Measurements from ENCODE around the gene MANF.
"Not testable (repeated sequence)": the region's sequence is repeated elsewhere in the genome, so short reads cannot be mapped to it uniquely, and the experiment has no call there.

The MANF gene

DNA sequence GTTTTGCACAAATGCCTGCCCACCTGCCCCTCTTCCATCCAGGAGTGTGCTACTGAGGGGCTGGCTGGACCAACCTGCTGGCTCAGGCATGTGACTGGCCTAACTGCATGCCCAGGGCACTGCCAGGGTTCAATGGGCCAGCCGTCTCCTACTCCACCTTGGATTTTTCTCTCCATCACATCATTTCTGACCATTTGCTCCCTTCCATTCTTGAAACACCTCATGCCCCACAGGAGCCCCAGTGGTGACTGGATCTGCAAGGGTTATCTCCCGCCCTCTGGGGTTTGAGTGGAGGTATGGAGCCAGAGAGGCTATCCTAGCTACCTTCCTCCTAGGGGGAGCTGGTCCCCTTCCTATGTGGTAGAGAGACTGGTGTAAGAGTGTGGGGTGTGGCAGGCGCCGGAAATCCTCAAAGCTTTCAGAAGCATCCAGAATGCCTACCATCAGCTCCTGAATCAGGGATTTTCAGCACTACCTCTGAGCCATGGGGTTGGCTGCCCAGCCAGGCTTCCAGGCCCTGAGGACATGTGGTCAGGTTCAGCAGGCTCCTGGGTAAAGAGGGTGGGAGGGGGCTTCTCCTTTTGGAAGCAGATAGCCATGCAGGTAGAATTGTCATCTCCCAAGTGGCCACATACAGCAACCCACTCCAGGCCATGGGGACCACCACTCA, 2.9 kb upstream of the MANF start:
- TF ChIP-seq ZNF384 (IDR thresholded peaks at IDR 0.05), result no peak
- no peak for TF ChIP-seq SP1 (IDR thresholded peaks at IDR 0.05)
- TF ChIP-seq LEF1 (IDR thresholded peaks at IDR 0.05; ENCODE audit: borderline replicate concordance), result no peak
- TF ChIP-seq ELF4 (IDR thresholded peaks at IDR 0.05), result no peak
- TF ChIP-seq BHLHE40 (IDR thresholded peaks at IDR 0.05; ENCODE audit: borderline replicate concordance), result no peak
- CTCF ChIA-PET, result no interaction called here
- POLR2A ChIA-PET, result no interaction called here
- DNase-seq (ENCODE audit: extremely low spot score), result no peak

GRCh38 chr3:51382947-51383578, 2.0 kb upstream of the MANF start:
- TF ChIP-seq FOXK2 (IDR thresholded peaks at IDR 0.05) (no peak), NFRKB (IDR thresholded peaks at IDR 0.05) (no peak), CTBP1 (IDR thresholded peaks at IDR 0.05; ENCODE audit: borderline replicate concordance) (no peak), FOXM1 (IDR thresholded peaks at IDR 0.05; ENCODE audit: borderline replicate concordance) (no peak), ZNF384 (IDR thresholded peaks at IDR 0.05) (no peak), SP1 (IDR thresholded peaks at IDR 0.05) (no peak), SUZ12 (IDR thresholded peaks at IDR 0.05) (no peak), FOXA1 (IDR thresholded peaks at IDR 0.05) (no peak), LEF1 (IDR thresholded peaks at IDR 0.05; ENCODE audit: borderline replicate concordance) (no peak), HDGF (IDR thresholded peaks at IDR 0.05; ENCODE audit: borderline replicate concordance) (no peak)
- POLR2A ChIA-PET, result interaction anchor here (0.6 to 1.2 kb wide), 2 partner anchors 12 to 13 kb away, joined by 3 to 4 read pairs; no protein-coding TSS in a partner anchor
- no peak for DNase-seq (ENCODE audit: extremely low spot score)
- CTCF ChIA-PET, result interaction anchor here (0.7 kb wide), 1 partner anchor 766 kb away, joined by 4 read pairs; the partner anchor contains the start of gene MAPKAPK3

GRCh38 chr3:51384055-51384725, 901 bp upstream of the MANF start:
- ChIA-PET POLR2A (interaction anchor here (0.9 to 2.5 kb wide), 6 partner anchors 9 to 768 kb away, joined by 3 to 10 read pairs (median 4); partner anchors contain the start of genes DCAF1 and MAPKAPK3), CTCF (no interaction called here)
- peak; percentile 39 for DNase-seq (ENCODE audit: extremely low spot score)
- TF ChIP-seq HDGF (IDR thresholded peaks at IDR 0.05; ENCODE audit: borderline replicate concordance) (no peak), L3MBTL2 (conservative IDR thresholded peaks at IDR 0.05) (peak; percentile 70)

GRCh38 chr3:51385621-51386091, 565 bp downstream of the MANF start:
- ChIA-PET POLR2A (interaction anchor here (1.0 to 2.5 kb wide), 7 partner anchors 9 to 713 kb away, joined by 4 to 10 read pairs (median 6); partner anchors contain the start of gene DCAF1), CTCF (interaction anchor here (0.9 kb wide), 1 partner anchor 13 kb away, joined by 3 read pairs; no protein-coding TSS in a partner anchor)
- no peak for TF ChIP-seq ZNF384 (IDR thresholded peaks at IDR 0.05)
- TF ChIP-seq, protein P1, sequence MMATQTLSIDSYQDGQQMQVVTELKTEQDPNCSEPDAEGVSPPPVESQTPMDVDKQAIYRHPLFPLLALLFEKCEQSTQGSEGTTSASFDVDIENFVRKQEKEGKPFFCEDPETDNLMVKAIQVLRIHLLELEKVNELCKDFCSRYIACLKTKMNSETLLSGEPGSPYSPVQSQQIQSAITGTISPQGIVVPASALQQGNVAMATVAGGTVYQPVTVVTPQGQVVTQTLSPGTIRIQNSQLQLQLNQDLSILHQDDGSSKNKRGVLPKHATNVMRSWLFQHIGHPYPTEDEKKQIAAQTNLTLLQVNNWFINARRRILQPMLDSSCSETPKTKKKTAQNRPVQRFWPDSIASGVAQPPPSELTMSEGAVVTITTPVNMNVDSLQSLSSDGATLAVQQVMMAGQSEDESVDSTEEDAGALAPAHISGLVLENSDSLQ (IDR thresholded peaks at IDR 0.05), result no peak
- TF ChIP-seq L3MBTL2 (conservative IDR thresholded peaks at IDR 0.05), result peak; percentile 74
- DNase-seq (ENCODE audit: extremely low spot score), result no peak

DNA sequence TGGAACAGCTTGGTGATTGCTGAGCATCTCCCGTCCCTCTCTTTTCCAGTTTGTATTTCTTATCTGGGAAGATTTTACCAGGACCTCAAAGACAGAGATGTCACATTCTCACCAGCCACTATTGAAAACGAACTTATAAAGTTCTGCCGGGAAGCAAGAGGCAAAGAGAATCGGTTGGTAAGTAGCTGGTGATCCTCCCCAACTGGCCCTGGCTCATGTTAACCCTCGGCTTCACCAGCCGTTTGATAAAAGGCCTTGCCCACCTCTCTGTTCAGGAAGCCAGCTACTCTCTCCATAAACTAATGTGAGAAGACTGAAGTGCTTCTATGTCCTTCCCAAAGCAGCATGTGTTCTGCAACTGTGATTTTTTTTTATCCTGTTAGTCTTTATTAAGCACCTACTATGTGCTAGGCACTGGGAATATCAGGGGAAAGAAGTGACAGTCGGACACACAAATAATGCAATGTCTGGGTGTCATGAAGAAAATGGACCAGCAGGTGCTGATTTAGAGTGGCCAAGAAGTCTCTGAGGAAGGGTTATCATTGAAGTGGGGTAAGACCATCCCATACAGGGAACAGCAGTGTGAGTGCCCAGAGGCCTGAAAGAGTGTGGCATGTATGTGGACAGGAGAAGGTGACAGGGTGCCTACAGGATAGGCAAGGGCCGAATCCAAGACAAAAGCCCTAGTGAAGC, 1.2 kb downstream of the MANF start:
- CTCF ChIA-PET, result interaction anchor here (0.6 kb wide), 1 partner anchor 711 kb away, joined by 3 read pairs; no protein-coding TSS in a partner anchor
- TF ChIP-seq TARDBP (IDR thresholded peaks at IDR 0.05), result no peak
- no peak for TF ChIP-seq CTBP1 (IDR thresholded peaks at IDR 0.05; ENCODE audit: borderline replicate concordance)
- TF ChIP-seq SUZ12 (IDR thresholded peaks at IDR 0.05), result no peak
- no peak for TF ChIP-seq FOXA1 (IDR thresholded peaks at IDR 0.05)
- no peak for TF ChIP-seq NFRKB (IDR thresholded peaks at IDR 0.05)
- TF ChIP-seq ZNF384 (IDR thresholded peaks at IDR 0.05), result no peak
- no peak for TF ChIP-seq ARNT (IDR thresholded peaks at IDR 0.05)
- no peak for TF ChIP-seq LEF1 (IDR thresholded peaks at IDR 0.05; ENCODE audit: borderline replicate concordance)
- POLR2A ChIA-PET, result interaction anchor here (1.1 to 2.5 kb wide), 5 partner anchors 9 to 713 kb away, joined by 5 to 10 read pairs (median 7); partner anchors contain the start of gene DCAF1
- no peak for DNase-seq (ENCODE audit: extremely low spot score)

DNA sequence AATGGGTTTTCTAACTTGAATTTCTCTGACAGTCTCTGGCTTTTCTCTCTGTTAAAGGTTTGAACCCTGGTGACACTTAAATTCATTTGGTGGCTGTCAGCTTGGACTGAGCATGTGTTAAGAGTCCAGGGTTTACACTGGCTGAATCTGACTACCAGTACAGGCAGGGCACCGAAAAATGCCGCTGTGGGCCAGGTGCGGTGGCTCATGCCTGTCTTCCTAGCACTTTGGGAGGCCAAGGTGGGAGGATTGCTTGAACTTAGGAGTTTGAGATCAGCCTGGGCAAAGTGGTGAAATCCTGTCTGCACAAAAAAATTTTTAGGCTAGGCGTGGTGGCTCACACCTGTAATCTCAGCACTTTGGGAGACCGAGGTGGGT, 1.8 kb downstream of the MANF start:
- CTCF ChIA-PET, result interaction anchor here (0.9 kb wide), 1 partner anchor 9 kb away, joined by 3 read pairs; no protein-coding TSS in a partner anchor
- POLR2A ChIA-PET, result interaction anchor here (1.4 kb wide), 1 partner anchor 770 kb away, joined by 3 read pairs; the partner anchor contains the start of gene MAPKAPK3
- TF ChIP-seq SP1 (IDR thresholded peaks at IDR 0.05) (no peak), LEF1 (IDR thresholded peaks at IDR 0.05; ENCODE audit: borderline replicate concordance) (no peak), FOXM1 (IDR thresholded peaks at IDR 0.05; ENCODE audit: borderline replicate concordance) (no peak), ZNF384 (IDR thresholded peaks at IDR 0.05) (no peak), NFRKB (IDR thresholded peaks at IDR 0.05) (no peak), ELF4 (IDR thresholded peaks at IDR 0.05) (no peak), ARNT (IDR thresholded peaks at IDR 0.05) (no peak), SUZ12 (IDR thresholded peaks at IDR 0.05) (no peak), L3MBTL2 (conservative IDR thresholded peaks at IDR 0.05) (no peak), CTBP1 (IDR thresholded peaks at IDR 0.05; ENCODE audit: borderline replicate concordance) (no peak), HDGF (IDR thresholded peaks at IDR 0.05; ENCODE audit: borderline replicate concordance) (no peak), BHLHE40 (IDR thresholded peaks at IDR 0.05; ENCODE audit: borderline replicate concordance) (no peak), FOXA1 (IDR thresholded peaks at IDR 0.05) (no peak), FOXK2 (IDR thresholded peaks at IDR 0.05) (no peak), TARDBP (IDR thresholded peaks at IDR 0.05) (no peak)
- TF ChIP-seq, protein P1 (IDR thresholded peaks at IDR 0.05), result no peak
- no peak for DNase-seq (ENCODE audit: extremely low spot score)

DNA sequence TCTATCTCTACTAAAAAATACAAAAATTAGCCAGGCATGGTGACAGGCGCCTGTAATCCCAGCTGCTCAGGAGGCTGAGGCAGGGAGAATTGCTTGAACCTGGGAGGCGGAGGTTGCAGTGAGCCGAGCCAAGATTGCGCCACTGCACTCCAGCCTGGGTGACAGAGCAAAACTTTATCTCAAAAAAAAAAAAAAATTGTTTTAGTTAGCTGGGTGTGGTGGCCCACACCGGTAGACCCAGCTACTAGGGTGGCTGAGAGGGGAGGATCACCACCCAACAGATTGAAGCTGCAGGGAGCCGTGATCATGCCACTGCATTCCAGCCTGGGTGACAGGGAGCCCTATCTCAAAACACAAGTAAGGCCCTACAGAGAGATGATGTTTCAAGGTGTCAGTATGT, 2.2 kb downstream of the MANF start:
- not testable (repeated sequence) for DNase-seq (ENCODE audit: extremely low spot score)
- CTCF ChIA-PET, result interaction anchor here (0.9 kb wide), 1 partner anchor 9 kb away, joined by 3 read pairs; no protein-coding TSS in a partner anchor
- POLR2A ChIA-PET, result interaction anchor here (1.4 kb wide), 1 partner anchor 770 kb away, joined by 3 read pairs; the partner anchor contains the start of gene MAPKAPK3

Measured in HEK293T (cell line).